Measurements from ENCODE around the gene ZNF407.

DNA sequence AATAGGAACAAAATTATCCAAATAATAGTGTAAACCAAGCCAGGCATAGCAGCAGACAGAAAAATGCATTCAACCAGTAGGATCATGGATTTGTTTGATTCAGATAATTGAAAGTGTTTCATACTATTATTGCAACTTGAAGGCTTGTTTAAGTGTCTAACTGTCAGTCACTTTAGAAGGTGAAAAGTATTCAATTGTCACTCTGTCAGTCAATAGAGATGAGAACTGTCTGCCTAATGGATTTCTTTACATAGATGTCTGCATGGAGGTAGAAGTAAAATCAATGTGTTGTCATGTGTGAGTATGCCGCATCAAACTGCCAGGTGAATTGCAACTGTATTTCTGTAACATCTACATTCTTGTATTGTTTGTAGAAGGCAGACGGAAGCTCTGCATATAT lies 65.0 kb downstream of the ZNF407 start:
- TF ChIP-seq, protein P1, sequence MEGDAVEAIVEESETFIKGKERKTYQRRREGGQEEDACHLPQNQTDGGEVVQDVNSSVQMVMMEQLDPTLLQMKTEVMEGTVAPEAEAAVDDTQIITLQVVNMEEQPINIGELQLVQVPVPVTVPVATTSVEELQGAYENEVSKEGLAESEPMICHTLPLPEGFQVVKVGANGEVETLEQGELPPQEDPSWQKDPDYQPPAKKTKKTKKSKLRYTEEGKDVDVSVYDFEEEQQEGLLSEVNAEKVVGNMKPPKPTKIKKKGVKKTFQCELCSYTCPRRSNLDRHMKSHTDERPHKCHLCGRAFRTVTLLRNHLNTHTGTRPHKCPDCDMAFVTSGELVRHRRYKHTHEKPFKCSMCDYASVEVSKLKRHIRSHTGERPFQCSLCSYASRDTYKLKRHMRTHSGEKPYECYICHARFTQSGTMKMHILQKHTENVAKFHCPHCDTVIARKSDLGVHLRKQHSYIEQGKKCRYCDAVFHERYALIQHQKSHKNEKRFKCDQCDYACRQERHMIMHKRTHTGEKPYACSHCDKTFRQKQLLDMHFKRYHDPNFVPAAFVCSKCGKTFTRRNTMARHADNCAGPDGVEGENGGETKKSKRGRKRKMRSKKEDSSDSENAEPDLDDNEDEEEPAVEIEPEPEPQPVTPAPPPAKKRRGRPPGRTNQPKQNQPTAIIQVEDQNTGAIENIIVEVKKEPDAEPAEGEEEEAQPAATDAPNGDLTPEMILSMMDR (conservative IDR thresholded peaks at IDR 0.05 in 1 of 2, IDR thresholded peaks at IDR 0.05 in 1 of 2; ENCODE audit: extremely low read depth in 1 of 2, insufficient read depth in 1 of 2, low read depth in 1 of 2, low read length in 2 of 2) = no peak
- TF ChIP-seq EZH2 (IDR thresholded peaks at IDR 0.05; ENCODE audit: borderline replicate concordance, low read length) = no peak
